ENCODE results near the gene R3HDM4.

The R3HDM4 gene

GRCh38 chr19:867301-867793 is 45.7 kb downstream of the R3HDM4 start:
- TF ChIP-seq CTCF (IDR thresholded peaks at IDR 0.05; ENCODE audit: low read depth, low read length): no peak
- H3K4me3 ChIP-seq (ENCODE audit: low read depth, low read length): no peak overlapping the region

- no peak overlapping the region for H3K4me3 ChIP-seq (ENCODE audit: low read depth, low read length)
- no peak for TF ChIP-seq CTCF (IDR thresholded peaks at IDR 0.05; ENCODE audit: low read depth, low read length)
Measured at GRCh38 chr19:866769-867300, 46.2 kb downstream of the R3HDM4 start.

GRCh38 chr19:863315-863620 is 49.8 kb downstream of the R3HDM4 start:
- no peak overlapping the region for H3K4me3 ChIP-seq (ENCODE audit: low read depth, low read length)
- no peak for TF ChIP-seq CTCF (IDR thresholded peaks at IDR 0.05; ENCODE audit: low read depth, low read length)

GRCh38 chr19:862581-863314 is 50.3 kb downstream of the R3HDM4 start:
- TF ChIP-seq CTCF (IDR thresholded peaks at IDR 0.05; ENCODE audit: low read depth, low read length): no peak
- no peak overlapping the region for H3K4me3 ChIP-seq (ENCODE audit: low read depth, low read length)

GRCh38 chr19:861756-862580 is 51.1 kb downstream of the R3HDM4 start:
- no peak for TF ChIP-seq CTCF (IDR thresholded peaks at IDR 0.05; ENCODE audit: low read depth, low read length)
- no peak overlapping the region for H3K4me3 ChIP-seq (ENCODE audit: low read depth, low read length)

GRCh38 chr19:861141-861755 is 51.8 kb downstream of the R3HDM4 start:
- no peak for TF ChIP-seq CTCF (IDR thresholded peaks at IDR 0.05; ENCODE audit: low read depth, low read length)
- no peak overlapping the region for H3K4me3 ChIP-seq (ENCODE audit: low read depth, low read length)

Measured in WI38 (cell line).